HepG2 (cell line): ENCODE data around the gene UCP3. TPM values are rescaled to one million over a fixed set of nuclear protein-coding genes. Genes with fewer than 3 reads are reported as not detected.

Experiments
- AKAP8 ChIP-seq: sonication (generic); formaldehyde crosslinking; IDR thresholded peaks from 2 replicates; pipeline ENCODE4 v1.5.1; 2020; ENCODE audit warnings: mild to moderate bottlenecking, missing genetic modification reagents
- SATB2 ChIP-seq: sonication (generic); formaldehyde crosslinking; IDR thresholded peaks from 2 replicates; pipeline ENCODE4 v1.5.0; 2020; ENCODE audit warnings: missing genetic modification reagents
- SIN3B ChIP-seq: fragments of 150-350 bp; IDR thresholded peaks from 2 replicates; pipeline ENCODE4 v1.6.1; 2014; ENCODE audit warnings: low read length
- SP4 ChIP-seq: sonication (generic); formaldehyde crosslinking; IDR thresholded peaks from 2 replicates; pipeline ENCODE4 v1.8.1; 2023; ENCODE audit warnings: mild to moderate bottlenecking, missing genetic modification reagents
- TAF15 ChIP-seq: fragments of 200-400 bp; formaldehyde crosslinking; IDR thresholded peaks from one replicate; pipeline ENCODE4 v1.6.1; 2018; ENCODE audit warnings: mild to moderate bottlenecking, low read depth, low read length; ENCODE audit not compliant: poor library complexity, severe bottlenecking
- XRCC5 ChIP-seq: fragments of 200-400 bp; formaldehyde crosslinking; optimal IDR thresholded peaks from 2 replicates; pipeline ENCODE3; 2017; ENCODE audit warnings: mild to moderate bottlenecking, low read length
- ZFYVE20 ChIP-seq: sonication (generic); formaldehyde crosslinking; IDR thresholded peaks from 2 replicates; pipeline ENCODE4 v1.8.0; 2023; ENCODE audit warnings: low read depth, mild to moderate bottlenecking, moderate library complexity, missing genetic modification reagents, borderline replicate concordance
- ZNF614 ChIP-seq: IDR thresholded peaks from 2 replicates; pipeline ENCODE4 v1.6.1; 2018; ENCODE audit warnings: missing biosample characterization, missing genetic modification reagents, inconsistent platforms, borderline replicate concordance
- ZNF670 ChIP-seq: sonication (generic); formaldehyde crosslinking; IDR thresholded peaks from 2 replicates; pipeline ENCODE4 v1.8.0; 2022; ENCODE audit warnings: mild to moderate bottlenecking, missing genetic modification reagents, borderline replicate concordance
- ZNF724P ChIP-seq: sonication (generic); formaldehyde crosslinking; IDR thresholded peaks from 2 replicates; pipeline ENCODE4 v1.8.0; 2022; ENCODE audit warnings: missing genetic modification reagents, borderline replicate concordance
- polyA plus RNA-seq, 8 experiments: library from polyadenylated mRNA; depleted of rRNA in 3 of 8; stranded (reverse) in 7 of 8; unstranded in 1 of 8; fragments of >200 nt; fragmentation: Illumina TruSeq in 4 of 8; extraction: Trizol in 4 of 8; gene quantifications; 2 replicates each; pipeline versions ENCODE4 v1.2.1 to v1.2.3, GENCODE V29; 2011 to 2016; ENCODE audit warnings: low read depth in 4 of 8, missing spikeins in 1 of 8, mixed read lengths in 1 of 8; ENCODE audit not compliant: insufficient read depth in 1 of 8
- total RNA-seq, 5 experiments: library from RNA; depleted of rRNA; stranded (reverse); fragments of >200 nt; fragmentation: Illumina TruSeq; extraction: Trizol; gene quantifications; 2 replicates each; pipeline ENCODE4 v1.2.3, GENCODE V29; 2016; ENCODE audit warnings: low read depth in 1 of 5
- TF ChIP-seq, protein P1 (sequence below): sonication (generic); formaldehyde crosslinking; IDR thresholded peaks from 2 replicates; pipeline ENCODE4 v1.5.1; 2020; ENCODE audit warnings: mild to moderate bottlenecking, moderate library complexity, missing genetic modification reagents
- TF ChIP-seq, protein P2 (sequence below): sonication (generic); formaldehyde crosslinking; IDR thresholded peaks from 2 replicates; pipeline ENCODE4 v1.4.0; 2020; ENCODE audit warnings: missing genetic modification reagents
- TF ChIP-seq, protein P3 (sequence below): sonication (generic); formaldehyde crosslinking; IDR thresholded peaks from 2 replicates; pipeline ENCODE4 v1.8.1; 2023; ENCODE audit warnings: missing genetic modification reagents, mild to moderate bottlenecking, borderline replicate concordance
- TF ChIP-seq, protein P4 (sequence below): sonication (generic); formaldehyde crosslinking; IDR thresholded peaks from 2 replicates; pipeline ENCODE4 v1.8.0; 2022; ENCODE audit warnings: missing genetic modification reagents, mild to moderate bottlenecking, moderate library complexity, borderline replicate concordance
- TF ChIP-seq, protein P5 (sequence below): sonication (generic); formaldehyde crosslinking; IDR thresholded peaks from 2 replicates; pipeline ENCODE4 v1.4.0; 2020; ENCODE audit warnings: missing genetic modification reagents, borderline replicate concordance
- TF ChIP-seq, protein P6 (sequence below): IDR thresholded peaks from 2 replicates; pipeline ENCODE4 v1.6.1; 2016; ENCODE audit warnings: mild to moderate bottlenecking, missing biosample characterization, missing genetic modification reagents

UCP3 gene
- total and polyA plus RNA-seq, 2 of the 13 experiments (the other 11 are each of a cell fraction or from before 2014, with no cell fraction given): 0.37 TPM; not detected in 1

DNA sequence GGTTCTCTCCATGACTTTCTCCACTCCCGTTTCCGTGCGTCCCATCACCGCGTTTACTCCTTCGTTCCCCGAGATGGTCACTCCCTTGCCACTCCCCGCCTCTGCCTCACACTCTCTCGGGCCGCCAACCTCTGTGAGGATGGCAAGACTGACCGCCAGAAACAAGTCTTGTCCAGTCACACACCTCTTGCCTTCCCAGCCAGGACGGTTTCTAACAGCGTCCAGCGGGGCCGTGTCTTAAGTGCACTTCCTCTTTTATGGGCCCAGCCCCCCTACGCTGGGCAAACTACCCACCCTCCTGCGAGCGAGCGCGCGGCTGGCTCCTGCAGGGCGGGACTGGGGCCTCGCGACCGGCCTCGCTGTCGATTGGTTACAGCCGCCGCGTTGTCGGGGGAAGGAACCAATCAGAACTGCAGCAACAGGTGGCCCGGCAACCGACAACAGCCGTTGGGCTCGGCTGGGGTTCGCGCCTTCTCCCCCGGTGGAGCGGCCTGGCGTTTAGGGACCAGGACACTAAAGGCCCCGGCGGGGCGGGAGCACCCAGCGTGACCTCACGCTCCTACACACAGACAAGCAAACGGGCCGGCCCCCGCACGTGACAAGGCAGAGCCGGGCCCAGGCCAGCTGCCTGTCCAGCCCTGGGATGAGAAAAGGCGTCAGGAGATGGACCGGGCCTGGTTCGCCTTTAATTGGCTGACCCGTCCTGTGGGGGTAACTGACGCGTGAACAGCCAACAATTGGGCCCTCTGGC lies 25.7 kb downstream of the UCP3 start (continued):
- TF ChIP-seq, protein P1, sequence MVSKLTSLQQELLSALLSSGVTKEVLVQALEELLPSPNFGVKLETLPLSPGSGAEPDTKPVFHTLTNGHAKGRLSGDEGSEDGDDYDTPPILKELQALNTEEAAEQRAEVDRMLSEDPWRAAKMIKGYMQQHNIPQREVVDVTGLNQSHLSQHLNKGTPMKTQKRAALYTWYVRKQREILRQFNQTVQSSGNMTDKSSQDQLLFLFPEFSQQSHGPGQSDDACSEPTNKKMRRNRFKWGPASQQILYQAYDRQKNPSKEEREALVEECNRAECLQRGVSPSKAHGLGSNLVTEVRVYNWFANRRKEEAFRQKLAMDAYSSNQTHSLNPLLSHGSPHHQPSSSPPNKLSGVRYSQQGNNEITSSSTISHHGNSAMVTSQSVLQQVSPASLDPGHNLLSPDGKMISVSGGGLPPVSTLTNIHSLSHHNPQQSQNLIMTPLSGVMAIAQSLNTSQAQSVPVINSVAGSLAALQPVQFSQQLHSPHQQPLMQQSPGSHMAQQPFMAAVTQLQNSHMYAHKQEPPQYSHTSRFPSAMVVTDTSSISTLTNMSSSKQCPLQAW (CRISPR knock-in tag): peak; percentile 63
- TF ChIP-seq SP4 (no peak; the same call in none of the 2 replicates), SIN3B (no peak), ZNF670 (no peak; the same call in 1 of the 2 replicates), XRCC5 (no peak), TAF15 (no peak), ZFYVE20 (CRISPR knock-in tag) (0 out of 2 replicates have a peak, but pooled peaks have one; percentile 41), SATB2 (CRISPR knock-in tag) (peak; percentile 93; the same call in 1 of the 2 replicates), ZNF724P (CRISPR knock-in tag) (no peak; the same call in none of the 2 replicates), ZNF614 (CRISPR knock-in tag) (peak; percentile 49; the same call in 1 of the 2 replicates), AKAP8 (no peak)
- TF ChIP-seq, protein P2, sequence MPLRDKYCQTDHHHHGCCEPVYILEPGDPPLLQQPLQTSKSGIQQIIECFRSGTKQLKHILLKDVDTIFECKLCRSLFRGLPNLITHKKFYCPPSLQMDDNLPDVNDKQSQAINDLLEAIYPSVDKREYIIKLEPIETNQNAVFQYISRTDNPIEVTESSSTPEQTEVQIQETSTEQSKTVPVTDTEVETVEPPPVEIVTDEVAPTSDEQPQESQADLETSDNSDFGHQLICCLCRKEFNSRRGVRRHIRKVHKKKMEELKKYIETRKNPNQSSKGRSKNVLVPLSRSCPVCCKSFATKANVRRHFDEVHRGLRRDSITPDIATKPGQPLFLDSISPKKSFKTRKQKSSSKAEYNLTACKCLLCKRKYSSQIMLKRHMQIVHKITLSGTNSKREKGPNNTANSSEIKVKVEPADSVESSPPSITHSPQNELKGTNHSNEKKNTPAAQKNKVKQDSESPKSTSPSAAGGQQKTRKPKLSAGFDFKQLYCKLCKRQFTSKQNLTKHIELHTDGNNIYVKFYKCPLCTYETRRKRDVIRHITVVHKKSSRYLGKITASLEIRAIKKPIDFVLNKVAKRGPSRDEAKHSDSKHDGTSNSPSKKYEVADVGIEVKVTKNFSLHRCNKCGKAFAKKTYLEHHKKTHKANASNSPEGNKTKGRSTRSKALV (CRISPR knock-in tag): peak; percentile 88
- TF ChIP-seq, protein P3, sequence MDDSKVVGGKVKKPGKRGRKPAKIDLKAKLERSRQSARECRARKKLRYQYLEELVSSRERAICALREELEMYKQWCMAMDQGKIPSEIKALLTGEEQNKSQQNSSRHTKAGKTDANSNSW (CRISPR knock-in tag): peak; percentile 83; the same call in 1 of the 2 replicates
- TF ChIP-seq, protein P4, sequence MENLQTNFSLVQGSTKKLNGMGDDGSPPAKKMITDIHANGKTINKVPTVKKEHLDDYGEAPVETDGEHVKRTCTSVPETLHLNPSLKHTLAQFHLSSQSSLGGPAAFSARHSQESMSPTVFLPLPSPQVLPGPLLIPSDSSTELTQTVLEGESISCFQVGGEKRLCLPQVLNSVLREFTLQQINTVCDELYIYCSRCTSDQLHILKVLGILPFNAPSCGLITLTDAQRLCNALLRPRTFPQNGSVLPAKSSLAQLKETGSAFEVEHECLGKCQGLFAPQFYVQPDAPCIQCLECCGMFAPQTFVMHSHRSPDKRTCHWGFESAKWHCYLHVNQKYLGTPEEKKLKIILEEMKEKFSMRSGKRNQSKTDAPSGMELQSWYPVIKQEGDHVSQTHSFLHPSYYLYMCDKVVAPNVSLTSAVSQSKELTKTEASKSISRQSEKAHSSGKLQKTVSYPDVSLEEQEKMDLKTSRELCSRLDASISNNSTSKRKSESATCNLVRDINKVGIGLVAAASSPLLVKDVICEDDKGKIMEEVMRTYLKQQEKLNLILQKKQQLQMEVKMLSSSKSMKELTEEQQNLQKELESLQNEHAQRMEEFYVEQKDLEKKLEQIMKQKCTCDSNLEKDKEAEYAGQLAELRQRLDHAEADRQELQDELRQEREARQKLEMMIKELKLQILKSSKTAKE (CRISPR knock-in tag): peak; percentile 65
- TF ChIP-seq, protein P5, sequence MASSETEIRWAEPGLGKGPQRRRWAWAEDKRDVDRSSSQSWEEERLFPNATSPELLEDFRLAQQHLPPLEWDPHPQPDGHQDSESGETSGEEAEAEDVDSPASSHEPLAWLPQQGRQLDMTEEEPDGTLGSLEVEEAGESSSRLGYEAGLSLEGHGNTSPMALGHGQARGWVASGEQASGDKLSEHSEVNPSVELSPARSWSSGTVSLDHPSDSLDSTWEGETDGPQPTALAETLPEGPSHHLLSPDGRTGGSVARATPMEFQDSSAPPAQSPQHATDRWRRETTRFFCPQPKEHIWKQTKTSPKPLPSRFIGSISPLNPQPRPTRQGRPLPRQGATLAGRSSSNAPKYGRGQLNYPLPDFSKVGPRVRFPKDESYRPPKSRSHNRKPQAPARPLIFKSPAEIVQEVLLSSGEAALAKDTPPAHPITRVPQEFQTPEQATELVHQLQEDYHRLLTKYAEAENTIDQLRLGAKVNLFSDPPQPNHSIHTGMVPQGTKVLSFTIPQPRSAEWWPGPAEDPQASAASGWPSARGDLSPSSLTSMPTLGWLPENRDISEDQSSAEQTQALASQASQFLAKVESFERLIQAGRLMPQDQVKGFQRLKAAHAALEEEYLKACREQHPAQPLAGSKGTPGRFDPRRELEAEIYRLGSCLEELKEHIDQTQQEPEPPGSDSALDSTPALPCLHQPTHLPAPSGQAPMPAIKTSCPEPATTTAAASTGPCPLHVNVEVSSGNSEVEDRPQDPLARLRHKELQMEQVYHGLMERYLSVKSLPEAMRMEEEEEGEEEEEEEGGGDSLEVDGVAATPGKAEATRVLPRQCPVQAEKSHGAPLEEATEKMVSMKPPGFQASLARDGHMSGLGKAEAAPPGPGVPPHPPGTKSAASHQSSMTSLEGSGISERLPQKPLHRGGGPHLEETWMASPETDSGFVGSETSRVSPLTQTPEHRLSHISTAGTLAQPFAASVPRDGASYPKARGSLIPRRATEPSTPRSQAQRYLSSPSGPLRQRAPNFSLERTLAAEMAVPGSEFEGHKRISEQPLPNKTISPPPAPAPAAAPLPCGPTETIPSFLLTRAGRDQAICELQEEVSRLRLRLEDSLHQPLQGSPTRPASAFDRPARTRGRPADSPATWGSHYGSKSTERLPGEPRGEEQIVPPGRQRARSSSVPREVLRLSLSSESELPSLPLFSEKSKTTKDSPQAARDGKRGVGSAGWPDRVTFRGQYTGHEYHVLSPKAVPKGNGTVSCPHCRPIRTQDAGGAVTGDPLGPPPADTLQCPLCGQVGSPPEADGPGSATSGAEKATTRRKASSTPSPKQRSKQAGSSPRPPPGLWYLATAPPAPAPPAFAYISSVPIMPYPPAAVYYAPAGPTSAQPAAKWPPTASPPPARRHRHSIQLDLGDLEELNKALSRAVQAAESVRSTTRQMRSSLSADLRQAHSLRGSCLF (CRISPR knock-in tag): peak; percentile 92; the same call in 1 of the 2 replicates
- TF ChIP-seq, protein P6, sequence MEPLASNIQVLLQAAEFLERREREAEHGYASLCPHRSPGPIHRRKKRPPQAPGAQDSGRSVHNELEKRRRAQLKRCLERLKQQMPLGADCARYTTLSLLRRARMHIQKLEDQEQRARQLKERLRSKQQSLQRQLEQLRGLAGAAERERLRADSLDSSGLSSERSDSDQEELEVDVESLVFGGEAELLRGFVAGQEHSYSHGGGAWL (CRISPR knock-in tag): peak; percentile 90
